IMR-90 (cell line): ENCODE results near the gene TSC2. TPM values are rescaled to one million over a fixed set of nuclear protein-coding genes. Genes with fewer than 3 reads are reported as not detected.

Experiments
- ATAC-seq: fragments of 200-7000 bp; cut with Tn5 transposase; 2 replicates; pipeline ENCODE4 v1.9.1; 2020; ENCODE audit warnings: low read depth, mild to moderate bottlenecking, moderate library complexity
- BruUV-seq: library from RNA; stranded (reverse); fragments of 400-500 nt; replicated peaks from 2 replicates; lab custom pipeline; 2021; lab: Mats Ljungman, UMichigan
- CTCF ChIA-PET: fragments of 300-600 bp; formaldehyde crosslinking; extraction: SDS; loops from one replicate; lab custom pipeline; 2021; ENCODE audit warnings: antibody characterized with exemption; lab: Yijun Ruan, JAX
- POLR2A ChIA-PET: fragments of 300-600 bp; sonication (Branson Sonifier 250); formaldehyde crosslinking; loops from one replicate; lab custom pipeline; 2022; ENCODE audit warnings: antibody characterized with exemption; ENCODE audit not compliant: unreplicated experiment; lab: Charles Lee
- DNase-seq: peaks from one replicate; pipeline ENCODE4 v3.0.0; 2013
- H2AFZ ChIP-seq: replicated peaks from 2 replicates; pipeline ENCODE3; 2013; ENCODE audit warnings: low read length, mild to moderate bottlenecking; ENCODE audit not compliant: poor library complexity
- H2AK5ac ChIP-seq: 2 replicates; pipeline ENCODE4 v1.6.1; 2013; ENCODE audit warnings: low read depth, low read length, inconsistent platforms
- H2AK9ac ChIP-seq: replicated peaks from 2 replicates; pipeline ENCODE3; 2013; ENCODE audit warnings: mild to moderate bottlenecking, low read depth, low read length, moderate library complexity; ENCODE audit not compliant: poor library complexity
- H2BK120ac ChIP-seq: 2 replicates; pipeline ENCODE4 v1.6.1; 2013; ENCODE audit warnings: low read depth, low read length, inconsistent platforms
- H2BK15ac ChIP-seq: 3 replicates; pipeline ENCODE4 v1.6.1; 2013; ENCODE audit warnings: low read depth, low read length, inconsistent platforms
- H2BK20ac ChIP-seq: 2 replicates; pipeline ENCODE4 v1.6.1; 2013; ENCODE audit warnings: low read depth, mild to moderate bottlenecking, inconsistent platforms, low read length, moderate library complexity
- H2BK5ac ChIP-seq: 2 replicates; pipeline ENCODE4 v1.6.1; 2013; ENCODE audit warnings: mild to moderate bottlenecking, low read depth, low read length, inconsistent platforms; ENCODE audit not compliant: poor library complexity, severe bottlenecking
- H3K14ac ChIP-seq: replicated peaks from 2 replicates; pipeline ENCODE4 v1.6.1; 2013; ENCODE audit warnings: low read depth, low read length, inconsistent platforms
- H3K18ac ChIP-seq: 2 replicates; pipeline ENCODE4 v1.6.1; 2013; ENCODE audit warnings: low read depth, low read length, control low read depth
- H3K23ac ChIP-seq: 2 replicates; pipeline ENCODE4 v1.6.1; 2013; ENCODE audit warnings: low read depth, low read length, inconsistent platforms
- H3K27ac ChIP-seq: 2 replicates; pipeline ENCODE4 v1.5.1; 2013; ENCODE audit warnings: mild to moderate bottlenecking, control low read depth, low read length; ENCODE audit not compliant: insufficient read depth
- H3K27me3 ChIP-seq: 2 replicates; pipeline ENCODE4 v1.6.1; 2013; ENCODE audit warnings: low read length; ENCODE audit not compliant: control insufficient read depth, insufficient read depth
- H3K36me3 ChIP-seq: 2 replicates; pipeline ENCODE4 v1.6.1; 2013; ENCODE audit warnings: low read length, mixed read lengths; ENCODE audit not compliant: control insufficient read depth, insufficient read depth
- H3K4ac ChIP-seq: 2 replicates; pipeline ENCODE4 v1.6.1; 2013; ENCODE audit warnings: low read depth, low read length, inconsistent platforms
- H3K4me1 ChIP-seq: 2 replicates; pipeline ENCODE4 v1.6.1; 2013; ENCODE audit warnings: low read length, mixed read lengths; ENCODE audit not compliant: control insufficient read depth, insufficient read depth
- H3K4me2 ChIP-seq: 2 replicates; pipeline ENCODE4 v1.6.1; 2013; ENCODE audit warnings: low read depth, mild to moderate bottlenecking, control low read depth, low read length, moderate library complexity
- H3K4me3 ChIP-seq: 2 replicates; pipeline ENCODE4 v1.5.1; 2013; ENCODE audit warnings: low read depth, mild to moderate bottlenecking, control low read depth, low read length, moderate library complexity; ENCODE audit not compliant: insufficient read depth
- H3K56ac ChIP-seq: 2 replicates; pipeline ENCODE4 v1.6.1; 2013; ENCODE audit warnings: low read length, inconsistent platforms; ENCODE audit not compliant: insufficient read depth; ENCODE audit errors: extremely low read depth
- H3K79me1 ChIP-seq, 2 experiments: 2 replicates each; pipeline ENCODE4 v1.6.1; 2013; ENCODE audit warnings: low read length in 2 of 2, inconsistent platforms in 1 of 2, low read depth in 1 of 2
- H3K9ac ChIP-seq: 2 replicates; pipeline ENCODE4 v1.6.1; 2013; ENCODE audit warnings: low read depth, low read length, control low read depth
- H3K9me1 ChIP-seq: 2 replicates; pipeline ENCODE4 v1.6.1; 2013; ENCODE audit warnings: low read length, inconsistent platforms; ENCODE audit not compliant: insufficient read depth
- H3K9me3 ChIP-seq: 2 replicates; pipeline ENCODE4 v1.6.1; 2013; ENCODE audit warnings: low read length; ENCODE audit not compliant: control insufficient read depth, insufficient read depth
- H4K20me1 ChIP-seq: 2 replicates; pipeline ENCODE4 v1.6.1; 2013; ENCODE audit warnings: low read length, inconsistent platforms; ENCODE audit not compliant: insufficient read depth
- H4K5ac ChIP-seq: 2 replicates; pipeline ENCODE4 v1.6.1; 2013; ENCODE audit warnings: mild to moderate bottlenecking, low read depth, low read length, control low read depth
- H4K8ac ChIP-seq, 2 experiments: 2 replicates each; pipeline ENCODE4 v1.6.1; 2013; ENCODE audit warnings: low read depth in 2 of 2, low read length in 2 of 2, control low read depth in 1 of 2, inconsistent platforms in 1 of 2
- H4K91ac ChIP-seq: 2 replicates; pipeline ENCODE4 v1.6.1; 2013; ENCODE audit warnings: low read depth, low read length, inconsistent platforms; ENCODE audit not compliant: insufficient read depth
- BHLHE40 ChIP-seq: fragments of 150-350 bp; IDR thresholded peaks from 2 replicates; pipeline ENCODE4 v1.6.1; 2016; ENCODE audit warnings: mild to moderate bottlenecking, low read depth, low read length
- MAZ ChIP-seq: IDR thresholded peaks from 2 replicates; pipeline ENCODE4 v1.6.1; 2012; ENCODE audit warnings: low read depth, mild to moderate bottlenecking, low read length, improper control_type of control experiment, moderate library complexity, borderline replicate concordance
- NFE2L2 ChIP-seq: fragments of 150-350 bp; IDR thresholded peaks from 2 replicates; pipeline ENCODE4 v1.6.1; 2016; ENCODE audit warnings: low read depth, mild to moderate bottlenecking, low read length
- SMC3 ChIP-seq: fragments of 150-350 bp; IDR thresholded peaks from 2 replicates; pipeline ENCODE4 v1.6.1; 2016; ENCODE audit warnings: low read depth, mild to moderate bottlenecking, antibody characterized with exemption, low read length, moderate library complexity
- WGBS, 2 experiments: methylation state at CpG; one replicate each; pipeline versions ENCODE4 v1.1.5 to v1.1.7; 2013; ENCODE audit warnings: missing lambda C conversion rate in 2 of 2; ENCODE audit not compliant: insufficient read length in 1 of 2; ENCODE audit errors: extremely low coverage in 2 of 2; 5-methylcytosine and 5-hydroxymethylcytosine counted together
- dilution Hi-C: fragments of 300-500 bp; cut with HindIII; formaldehyde crosslinking; loops from one replicate; pipeline ENCODE4 v1.14.3; 2018; ENCODE audit warnings: low sequenced_read_pairs; ENCODE audit not compliant: unreplicated experiment
- in situ Hi-C: fragments of 300-500 bp; cut with MboI; formaldehyde crosslinking; loops from 3 replicates; pipeline ENCODE4 v1.14.3; 2019; ENCODE audit warnings: low sequenced_read_pairs, inconsistent platforms, mixed read lengths
- intact Hi-C: fragments of 100-400 bp; cut with micrococcal nuclease; formaldehyde crosslinking; loops from 2 replicates; pipeline ENCODE4 v1.10.0; 2022
- polyA plus RNA-seq, 3 experiments: library from polyadenylated mRNA; depleted of rRNA; stranded (reverse); fragments of >200 nt; gene quantifications; 2 replicates each; pipeline ENCODE4 v1.2.3, GENCODE V29; 2012; ENCODE audit warnings: low replicate concordance in 1 of 3
- total RNA-seq: library from RNA; depleted of rRNA; stranded (reverse); fragments of >200 nt; gene quantifications from 2 replicates; pipeline ENCODE4 v1.2.3, GENCODE V29; 2012

TSC2 gene
- total and polyA plus RNA-seq, 2 of the 4 experiments (the other 2 are of a cell fraction) = 31.4 to 88.6 TPM

- peak overlapping the region in 1 of 2 experiments; percentile 86; a peak in 2 of 4 replicates for H4K8ac ChIP-seq
- H2AK9ac ChIP-seq = peak overlapping the region; percentile 96
- ATAC-seq = no peak
- H3K4me3 ChIP-seq = no peak overlapping the region; the same call in 1 of the 2 replicates
- H2BK15ac ChIP-seq = peak overlapping the region; percentile 68; the same call in 1 of the 3 replicates
- H3K79me1 ChIP-seq = peaks cover 6 to 38% of the 10 kb centered on the region in 2 experiments
- DNase-seq = no peak
- no peak overlapping the region for H3K56ac ChIP-seq
- no peak overlapping the region for H3K14ac ChIP-seq
- no peaks in the 10 kb centered on the region for H3K9me3 ChIP-seq
- POLR2A ChIA-PET = no interaction called here
- peak overlapping the region; percentile 92 for H3K9ac ChIP-seq
- H3K4ac ChIP-seq = peak overlapping the region; percentile 77
- 88% methylated on average over 14 of the region's 16 CpGs; no CpG with 5 or more reads in 1 of the 2 experiments for WGBS, 2 experiments
- peak overlapping the region; percentile 96; the same call in 1 of the 2 replicates for H4K5ac ChIP-seq
- H3K36me3 ChIP-seq = peaks cover 12% of the 10 kb centered on the region; the same call in 1 of the 2 replicates
- peak overlapping the region; percentile 85 for H2BK120ac ChIP-seq
- peak overlapping the region; percentile 80 for H4K91ac ChIP-seq
- H3K18ac ChIP-seq = no peak overlapping the region
- peak overlapping the region; percentile 93 for H2AFZ ChIP-seq
- H2BK5ac ChIP-seq = peak overlapping the region; percentile 82
- H2BK20ac ChIP-seq = 0 out of 2 replicates have a peak overlapping the region, but pooled peaks have one; percentile 42
- no peak overlapping the region for H3K27ac ChIP-seq
- H3K4me2 ChIP-seq = peak overlapping the region; percentile 97; the same call in 1 of the 2 replicates
- dilution Hi-C loops (no loop called here), intact Hi-C loops (no loop called here), in situ Hi-C loops (no loop called here)
- peaks cover 9% of the 10 kb centered on the region for H3K9me1 ChIP-seq
- H3K4me1 ChIP-seq = peaks cover 20% of the 10 kb centered on the region
- BruUV-seq = no TSS peak
- no peaks in the 10 kb centered on the region for H3K27me3 ChIP-seq
- no peak for TF ChIP-seq BHLHE40
- no peak for TF ChIP-seq SMC3
- TF ChIP-seq MAZ = no peak
- no peak for TF ChIP-seq NFE2L2
- no peak overlapping the region for H3K23ac ChIP-seq
- CTCF ChIA-PET = no interaction called here
- H4K20me1 ChIP-seq = peaks cover 15% of the 10 kb centered on the region
- H2AK5ac ChIP-seq = peak overlapping the region; percentile 70
These were observed 21.8 kb upstream of the TSC2 start for GRCh38 chr16:2025878-2026460.
